HepG2 (cell line): ENCODE results near the gene SEC24D. TPM values are rescaled to one million over a fixed set of nuclear protein-coding genes. Genes with fewer than 3 reads are reported as not detected.

Source experiments
- ATF7-NPFF ChIP-seq: sonication (generic); formaldehyde crosslinking; IDR thresholded peaks from 2 replicates; pipeline ENCODE4 v1.8.1; 2023; ENCODE audit warnings: mild to moderate bottlenecking, low read depth, missing genetic modification reagents, moderate library complexity
- CHD2 ChIP-seq: IDR thresholded peaks from 2 replicates; pipeline ENCODE4 v1.6.1; 2011; ENCODE audit warnings: low read depth, low read length, improper control_type of control experiment
- CHD4 ChIP-seq: fragments of 200-600 bp; sonication (generic); IDR thresholded peaks from 2 replicates; pipeline ENCODE4 v1.7.0; 2017; ENCODE audit warnings: mild to moderate bottlenecking, low read length, borderline replicate concordance
- GABPA ChIP-seq, 2 experiments: IDR thresholded peaks; 2 replicates each; pipeline ENCODE4 v1.6.1; 2011 to 2016; ENCODE audit warnings: low read depth in 2 of 2, low read length in 1 of 2, missing biosample characterization in 1 of 2, missing genetic modification characterization in 1 of 2
- GABPB1 ChIP-seq: IDR thresholded peaks from 2 replicates; pipeline ENCODE4 v1.6.1; 2016; ENCODE audit warnings: mild to moderate bottlenecking, missing genetic modification reagents, moderate library complexity, missing compliant biosample characterization
- GATAD2A ChIP-seq: IDR thresholded peaks from 2 replicates; pipeline ENCODE4 v1.6.1; 2016
- KAT8 ChIP-seq: IDR thresholded peaks from 2 replicates; pipeline ENCODE4 v1.6.1; 2016; ENCODE audit warnings: missing genetic modification reagents, missing compliant biosample characterization
- KLF6 ChIP-seq: IDR thresholded peaks from 2 replicates; pipeline ENCODE4 v1.8.0; 2016; ENCODE audit warnings: missing biosample characterization, missing genetic modification reagents
- POLR2A ChIP-seq, 2 experiments: IDR thresholded peaks; 2 replicates each; pipeline ENCODE4 v1.6.1; 2011; ENCODE audit warnings: low read depth in 2 of 2, low read length in 2 of 2, mild to moderate bottlenecking in 1 of 2, moderate library complexity in 1 of 2; ENCODE audit not compliant: insufficient read depth in 1 of 2
- POLR2AphosphoS2 ChIP-seq: IDR thresholded peaks from 2 replicates; pipeline ENCODE4 v1.6.1; 2011; ENCODE audit warnings: low read depth, low read length, improper control_type of control experiment
- RAD21 ChIP-seq: fragments of 450-650 bp; formaldehyde crosslinking; IDR thresholded peaks from 2 replicates; pipeline ENCODE4 v1.5.0; 2020; ENCODE audit warnings: mild to moderate bottlenecking
- XBP1 ChIP-seq: sonication (generic); formaldehyde crosslinking; IDR thresholded peaks from 2 replicates; pipeline ENCODE4 v1.5.0; 2020; ENCODE audit warnings: missing genetic modification reagents
- ZEB1 ChIP-seq: IDR thresholded peaks from 2 replicates; pipeline ENCODE4 v1.6.1; 2012; ENCODE audit warnings: mild to moderate bottlenecking, low read depth, inconsistent platforms; ENCODE audit not compliant: insufficient replicate concordance
- ZNF124 ChIP-seq: sonication (generic); formaldehyde crosslinking; IDR thresholded peaks from 2 replicates; pipeline ENCODE4 v1.4.0; 2020; ENCODE audit warnings: missing genetic modification reagents
- ZNF549 ChIP-seq: sonication (generic); formaldehyde crosslinking; IDR thresholded peaks from 2 replicates; pipeline ENCODE4 v1.5.0; 2020; ENCODE audit warnings: missing genetic modification reagents
- ZNF782 ChIP-seq: sonication (generic); formaldehyde crosslinking; IDR thresholded peaks from 2 replicates; pipeline ENCODE4 v1.4.0; 2020; ENCODE audit warnings: missing genetic modification reagents, mild to moderate bottlenecking, borderline replicate concordance
- ZSCAN12 ChIP-seq: sonication (generic); formaldehyde crosslinking; IDR thresholded peaks from 2 replicates; pipeline ENCODE4 v1.9.0; 2021; ENCODE audit warnings: mild to moderate bottlenecking, missing genetic modification reagents
- polyA plus RNA-seq, 8 experiments: library from polyadenylated mRNA; depleted of rRNA in 3 of 8; stranded (reverse) in 7 of 8; unstranded in 1 of 8; fragments of >200 nt; fragmentation: Illumina TruSeq in 4 of 8; extraction: Trizol in 4 of 8; gene quantifications; 2 replicates each; pipeline versions ENCODE4 v1.2.1 to v1.2.3, GENCODE V29; 2011 to 2016; ENCODE audit warnings: low read depth in 4 of 8, missing spikeins in 1 of 8, mixed read lengths in 1 of 8; ENCODE audit not compliant: insufficient read depth in 1 of 8
- total RNA-seq, 5 experiments: library from RNA; depleted of rRNA; stranded (reverse); fragments of >200 nt; fragmentation: Illumina TruSeq; extraction: Trizol; gene quantifications; 2 replicates each; pipeline ENCODE4 v1.2.3, GENCODE V29; 2016; ENCODE audit warnings: low read depth in 1 of 5
- TF ChIP-seq, protein P1 (sequence below): sonication (generic); formaldehyde crosslinking; IDR thresholded peaks from 2 replicates; pipeline ENCODE4 v1.8.1; 2023; ENCODE audit warnings: mild to moderate bottlenecking, moderate library complexity, missing genetic modification reagents
- TF ChIP-seq, protein P2 (sequence below): fragments of 450-650 bp; IDR thresholded peaks from 2 replicates; pipeline ENCODE4 v1.6.1; 2016
- TF ChIP-seq, protein P3 (sequence below): sonication (generic); formaldehyde crosslinking; IDR thresholded peaks from 2 replicates; pipeline ENCODE4 v1.4.0; 2020; ENCODE audit warnings: missing genetic modification reagents
- TF ChIP-seq, protein P4 (sequence below): sonication (generic); formaldehyde crosslinking; IDR thresholded peaks from 2 replicates; pipeline ENCODE4 v1.5.1; 2020; ENCODE audit warnings: missing genetic modification reagents, mild to moderate bottlenecking, borderline replicate concordance
- TF ChIP-seq, protein P5 (sequence below): IDR thresholded peaks from 2 replicates; pipeline ENCODE4 v1.6.1; 2016; ENCODE audit warnings: low read depth

The SEC24D gene
- total and polyA plus RNA-seq, 2 of the 13 experiments (the other 11 are each of a cell fraction or from before 2014, with no cell fraction given): 30.0 to 51.1 TPM

DNA sequence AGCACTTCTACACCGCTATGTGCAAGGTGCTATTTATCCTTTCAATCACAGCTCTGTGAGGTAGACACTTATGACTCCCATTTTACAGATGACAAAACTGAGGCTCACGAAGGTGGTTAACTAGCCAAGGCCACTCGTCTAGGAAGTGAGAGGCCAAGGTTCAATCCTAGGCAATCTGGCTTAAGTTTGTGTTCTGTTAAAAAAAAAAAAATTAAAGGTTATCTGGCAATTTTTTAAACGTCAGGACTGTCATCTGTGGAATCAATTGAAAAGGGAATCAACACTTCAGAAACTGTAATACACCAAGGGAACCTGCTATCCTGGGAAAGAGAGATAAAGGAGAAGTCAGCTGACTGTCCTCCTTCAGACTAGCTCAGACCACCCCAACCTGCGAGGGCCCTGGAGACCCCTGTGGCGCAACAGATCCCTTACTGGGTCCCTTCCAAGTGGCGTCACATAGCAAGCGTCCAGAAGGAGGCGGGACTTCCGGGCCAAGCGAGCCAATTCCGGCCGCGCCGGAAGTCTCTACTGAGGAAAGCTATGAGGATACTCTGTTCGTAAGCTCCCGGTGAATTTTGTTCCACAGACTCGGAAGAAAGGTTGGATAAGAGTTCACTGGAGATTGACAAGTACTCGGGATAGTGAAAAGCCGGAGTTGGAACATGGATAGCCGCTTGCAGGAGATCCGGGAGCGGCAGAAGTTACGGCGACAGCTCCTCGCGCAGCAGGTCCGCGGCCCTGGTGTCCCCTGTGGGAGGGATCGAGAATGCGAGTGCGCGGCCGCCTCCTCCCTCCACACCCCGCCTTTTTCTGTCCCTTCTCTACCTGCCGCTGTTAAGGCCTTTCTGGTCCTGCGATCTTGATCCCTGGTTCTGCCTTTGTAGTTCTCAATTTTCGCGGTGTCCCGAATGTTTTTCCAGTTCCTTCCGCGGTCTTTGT, 150.8 kb downstream of the SEC24D start, which contains the start of gene METTL14 (continued):
- TF ChIP-seq POLR2A (IDR thresholded peaks at IDR 0.05; ENCODE audit: insufficient read depth in 1 of 2, low read depth in 2 of 2, low read length in 2 of 2) (peak; percentile 74 to 89), CHD4 (peak; percentile 99), ZEB1 (no peak), POLR2AphosphoS2 (no peak), ZNF782 (CRISPR knock-in tag) (no peak), GABPB1 (CRISPR knock-in tag) (peak; percentile 97), XBP1 (0 out of 2 replicates have a peak, but pooled peaks have one; percentile 60), CHD2 (no peak), RAD21 (CRISPR knock-in tag) (0 out of 2 replicates have a peak, but pooled peaks have one; percentile 20), ZSCAN12 (CRISPR knock-in tag) (no peak), GATAD2A (CRISPR knock-in tag) (0 out of 2 replicates have a peak, but pooled peaks have one; percentile 31), ZNF124 (CRISPR knock-in tag) (peak; percentile 60; the same call in 1 of the 2 replicates), ZNF549 (CRISPR knock-in tag) (no peak), KLF6 (peak; percentile 76; the same call in 1 of the 2 replicates), GABPA (IDR thresholded peaks at IDR 0.05; ENCODE audit: low read depth, low read length) (peak; percentile 84), GABPA (CRISPR knock-in tag; IDR thresholded peaks at IDR 0.05; ENCODE audit: low read depth) (peak; percentile 98), ATF7-NPFF (no peak), KAT8 (peak; percentile 98)
- TF ChIP-seq, protein P1, sequence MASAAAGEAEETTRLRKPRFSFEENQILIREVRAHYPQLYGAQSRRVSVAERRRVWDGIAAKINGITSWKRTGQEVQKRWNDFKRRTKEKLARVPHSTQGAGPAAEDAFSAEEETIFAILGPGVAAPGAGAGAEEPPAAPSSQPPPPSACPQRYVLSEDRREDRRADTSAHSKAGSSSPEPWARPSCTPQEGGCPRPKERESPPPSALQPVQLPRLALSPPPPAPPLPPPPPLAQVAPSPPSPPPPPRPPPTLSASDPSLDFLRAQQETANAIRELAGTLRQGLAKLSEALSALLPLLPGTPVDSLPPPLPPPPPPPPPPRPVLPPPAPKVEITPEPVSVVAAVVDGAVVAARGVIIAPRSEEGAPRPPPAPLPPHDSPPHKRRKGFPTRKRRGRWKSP (CRISPR knock-in tag): 0 out of 2 replicates have a peak, but pooled peaks have one; percentile 46
- TF ChIP-seq, protein P2, sequence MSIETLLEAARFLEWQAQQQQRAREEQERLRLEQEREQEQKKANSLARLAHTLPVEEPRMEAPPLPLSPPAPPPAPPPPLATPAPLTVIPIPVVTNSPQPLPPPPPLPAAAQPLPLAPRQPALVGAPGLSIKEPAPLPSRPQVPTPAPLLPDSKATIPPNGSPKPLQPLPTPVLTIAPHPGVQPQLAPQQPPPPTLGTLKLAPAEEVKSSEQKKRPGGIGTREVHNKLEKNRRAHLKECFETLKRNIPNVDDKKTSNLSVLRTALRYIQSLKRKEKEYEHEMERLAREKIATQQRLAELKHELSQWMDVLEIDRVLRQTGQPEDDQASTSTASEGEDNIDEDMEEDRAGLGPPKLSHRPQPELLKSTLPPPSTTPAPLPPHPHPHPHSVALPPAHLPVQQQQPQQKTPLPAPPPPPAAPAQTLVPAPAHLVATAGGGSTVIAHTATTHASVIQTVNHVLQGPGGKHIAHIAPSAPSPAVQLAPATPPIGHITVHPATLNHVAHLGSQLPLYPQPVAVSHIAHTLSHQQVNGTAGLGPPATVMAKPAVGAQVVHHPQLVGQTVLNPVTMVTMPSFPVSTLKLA: no peak
- TF ChIP-seq, protein P3, sequence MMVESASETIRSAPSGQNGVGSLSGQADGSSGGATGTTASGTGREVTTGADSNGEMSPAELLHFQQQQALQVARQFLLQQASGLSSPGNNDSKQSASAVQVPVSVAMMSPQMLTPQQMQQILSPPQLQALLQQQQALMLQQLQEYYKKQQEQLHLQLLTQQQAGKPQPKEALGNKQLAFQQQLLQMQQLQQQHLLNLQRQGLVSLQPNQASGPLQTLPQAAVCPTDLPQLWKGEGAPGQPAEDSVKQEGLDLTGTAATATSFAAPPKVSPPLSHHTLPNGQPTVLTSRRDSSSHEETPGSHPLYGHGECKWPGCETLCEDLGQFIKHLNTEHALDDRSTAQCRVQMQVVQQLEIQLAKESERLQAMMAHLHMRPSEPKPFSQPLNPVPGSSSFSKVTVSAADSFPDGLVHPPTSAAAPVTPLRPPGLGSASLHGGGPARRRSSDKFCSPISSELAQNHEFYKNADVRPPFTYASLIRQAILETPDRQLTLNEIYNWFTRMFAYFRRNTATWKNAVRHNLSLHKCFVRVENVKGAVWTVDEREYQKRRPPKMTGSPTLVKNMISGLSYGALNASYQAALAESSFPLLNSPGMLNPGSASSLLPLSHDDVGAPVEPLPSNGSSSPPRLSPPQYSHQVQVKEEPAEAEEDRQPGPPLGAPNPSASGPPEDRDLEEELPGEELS (CRISPR knock-in tag): peak; percentile 36; the same call in 1 of the 2 replicates
- TF ChIP-seq, protein P4, sequence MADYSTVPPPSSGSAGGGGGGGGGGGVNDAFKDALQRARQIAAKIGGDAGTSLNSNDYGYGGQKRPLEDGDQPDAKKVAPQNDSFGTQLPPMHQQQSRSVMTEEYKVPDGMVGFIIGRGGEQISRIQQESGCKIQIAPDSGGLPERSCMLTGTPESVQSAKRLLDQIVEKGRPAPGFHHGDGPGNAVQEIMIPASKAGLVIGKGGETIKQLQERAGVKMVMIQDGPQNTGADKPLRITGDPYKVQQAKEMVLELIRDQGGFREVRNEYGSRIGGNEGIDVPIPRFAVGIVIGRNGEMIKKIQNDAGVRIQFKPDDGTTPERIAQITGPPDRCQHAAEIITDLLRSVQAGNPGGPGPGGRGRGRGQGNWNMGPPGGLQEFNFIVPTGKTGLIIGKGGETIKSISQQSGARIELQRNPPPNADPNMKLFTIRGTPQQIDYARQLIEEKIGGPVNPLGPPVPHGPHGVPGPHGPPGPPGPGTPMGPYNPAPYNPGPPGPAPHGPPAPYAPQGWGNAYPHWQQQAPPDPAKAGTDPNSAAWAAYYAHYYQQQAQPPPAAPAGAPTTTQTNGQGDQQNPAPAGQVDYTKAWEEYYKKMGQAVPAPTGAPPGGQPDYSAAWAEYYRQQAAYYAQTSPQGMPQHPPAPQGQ (CRISPR knock-in tag): no peak
- TF ChIP-seq, protein P5, sequence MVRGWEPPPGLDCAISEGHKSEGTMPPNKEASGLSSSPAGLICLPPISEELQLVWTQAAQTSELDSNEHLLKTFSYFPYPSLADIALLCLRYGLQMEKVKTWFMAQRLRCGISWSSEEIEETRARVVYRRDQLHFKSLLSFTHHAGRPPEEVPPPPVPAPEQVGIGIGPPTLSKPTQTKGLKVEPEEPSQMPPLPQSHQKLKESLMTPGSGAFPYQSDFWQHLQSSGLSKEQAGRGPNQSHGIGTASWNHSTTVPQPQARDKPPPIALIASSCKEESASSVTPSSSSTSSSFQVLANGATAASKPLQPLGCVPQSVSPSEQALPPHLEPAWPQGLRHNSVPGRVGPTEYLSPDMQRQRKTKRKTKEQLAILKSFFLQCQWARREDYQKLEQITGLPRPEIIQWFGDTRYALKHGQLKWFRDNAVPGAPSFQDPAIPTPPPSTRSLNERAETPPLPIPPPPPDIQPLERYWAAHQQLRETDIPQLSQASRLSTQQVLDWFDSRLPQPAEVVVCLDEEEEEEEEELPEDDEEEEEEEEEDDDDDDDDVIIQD (CRISPR knock-in tag): no peak
